GM21786 (cell line): ENCODE data around the gene LCN1.

Experiments
- ATAC-seq: cut with Tn5 transposase; IDR thresholded peaks from one replicate; pipeline ENCODE4 v1.9.1; 2021; ENCODE audit not compliant: unreplicated experiment

Gene LCN1

DNA sequence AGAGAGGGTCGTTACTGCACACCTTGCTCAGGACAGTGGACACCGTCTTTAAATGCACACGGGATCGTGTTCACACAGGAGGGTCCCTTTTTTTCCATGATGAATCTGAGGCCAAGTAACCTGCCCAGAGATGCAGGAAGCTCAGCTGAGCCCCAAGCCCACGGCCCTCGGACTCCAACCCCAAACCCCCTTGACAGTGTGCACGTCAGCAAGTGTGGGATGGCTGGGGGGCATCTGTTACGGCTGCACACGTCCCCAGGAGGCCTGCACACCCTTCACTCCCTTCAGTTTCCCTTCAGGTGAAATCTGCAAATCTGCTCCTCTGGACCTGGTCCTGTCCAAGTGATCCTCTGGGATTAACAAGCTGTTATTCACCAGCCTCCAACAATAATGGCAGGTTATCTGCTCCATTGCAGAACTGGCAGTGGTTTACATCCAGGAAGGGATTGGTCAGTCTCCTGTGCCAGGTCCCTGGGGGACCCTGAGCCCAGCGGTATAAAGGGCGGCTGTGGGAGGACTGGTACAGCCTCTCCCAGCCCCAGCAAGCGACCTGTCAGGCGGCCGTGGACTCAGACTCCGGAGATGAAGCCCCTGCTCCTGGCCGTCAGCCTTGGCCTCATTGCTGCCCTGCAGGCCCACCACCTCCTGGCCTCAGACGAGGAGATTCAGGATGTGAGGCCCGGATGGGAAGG, at the start of gene LCN1:
TSS of gene LCN1 (plus strand) at position 525 of the 692 bp plus-strand sequence. CDS start at position 583, 58 bp downstream.
- ATAC-seq: no peak

DNA sequence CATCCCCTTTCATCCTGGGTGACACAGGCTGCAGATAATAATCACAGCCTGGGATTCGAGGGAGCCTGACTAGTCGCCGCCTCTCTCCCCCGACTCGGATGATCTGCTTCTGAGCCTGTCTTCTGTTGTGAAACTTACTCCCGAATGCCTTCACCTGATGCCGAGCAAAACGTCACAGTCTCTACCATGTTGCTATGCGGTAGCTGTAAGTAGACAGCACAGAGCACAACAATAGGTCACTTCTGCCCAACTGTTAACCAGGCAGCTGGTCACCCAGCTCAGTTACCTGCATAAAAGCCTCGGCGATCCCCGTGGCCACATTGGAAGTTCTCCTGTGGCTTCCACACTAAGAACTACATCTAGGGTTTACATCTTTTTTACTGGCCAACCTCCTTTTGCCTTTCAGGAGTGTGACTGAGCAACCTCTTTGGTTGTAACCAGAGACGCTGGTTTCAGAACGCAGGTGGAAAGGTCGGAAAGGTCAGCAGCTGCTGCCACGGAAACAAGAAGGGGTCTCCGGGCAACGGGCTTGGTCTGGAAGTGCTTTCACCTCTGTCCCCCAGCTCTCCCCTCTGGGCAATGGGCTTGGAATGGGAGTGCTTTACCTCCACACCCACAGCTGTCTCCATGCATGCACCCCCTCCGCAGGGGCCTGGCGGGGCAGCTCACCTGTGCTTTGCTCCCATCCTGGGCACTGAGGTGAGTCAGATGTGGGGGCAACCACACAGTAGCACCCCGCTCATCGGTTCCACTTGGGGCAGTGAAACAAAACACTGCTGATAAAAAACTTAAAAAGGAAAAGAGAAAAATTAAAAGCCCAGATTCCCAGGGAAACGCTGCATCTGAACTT, 49.2 kb upstream of the LCN1 start:
- ATAC-seq: no peak

DNA sequence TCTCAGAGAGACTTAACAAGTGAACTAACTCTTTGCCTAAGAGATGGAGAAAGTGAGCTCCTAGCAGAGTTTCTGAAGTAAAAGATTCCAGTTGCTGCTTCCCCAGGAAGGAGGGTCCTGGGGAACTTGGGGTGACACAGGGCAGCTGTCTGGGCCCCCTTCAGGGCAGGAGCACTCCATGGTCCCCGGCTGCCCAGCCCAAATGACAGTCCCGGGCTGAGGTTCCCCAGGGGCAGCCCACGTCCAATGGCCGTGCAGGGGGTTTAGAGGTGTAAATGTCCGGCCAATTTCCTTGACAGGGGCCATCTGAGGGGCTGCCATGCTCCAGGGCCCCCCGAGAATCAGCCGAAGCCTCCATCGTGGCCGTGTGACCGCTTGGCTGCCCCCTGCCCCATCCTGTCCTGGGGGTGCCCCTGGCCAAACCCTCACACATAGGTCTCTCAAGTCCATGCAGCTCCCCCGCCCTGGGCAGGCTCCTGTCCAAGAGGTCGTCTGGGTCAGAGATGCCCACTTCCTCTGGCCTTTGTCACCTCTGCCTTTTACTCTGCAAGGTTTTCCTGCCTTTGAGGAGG, 47.2 kb upstream of the LCN1 start:
- no peak for ATAC-seq

- ATAC-seq: no peak
Measured at GRCh38 chr9:135474915-135475314, 46.3 kb upstream of the LCN1 start.

DNA sequence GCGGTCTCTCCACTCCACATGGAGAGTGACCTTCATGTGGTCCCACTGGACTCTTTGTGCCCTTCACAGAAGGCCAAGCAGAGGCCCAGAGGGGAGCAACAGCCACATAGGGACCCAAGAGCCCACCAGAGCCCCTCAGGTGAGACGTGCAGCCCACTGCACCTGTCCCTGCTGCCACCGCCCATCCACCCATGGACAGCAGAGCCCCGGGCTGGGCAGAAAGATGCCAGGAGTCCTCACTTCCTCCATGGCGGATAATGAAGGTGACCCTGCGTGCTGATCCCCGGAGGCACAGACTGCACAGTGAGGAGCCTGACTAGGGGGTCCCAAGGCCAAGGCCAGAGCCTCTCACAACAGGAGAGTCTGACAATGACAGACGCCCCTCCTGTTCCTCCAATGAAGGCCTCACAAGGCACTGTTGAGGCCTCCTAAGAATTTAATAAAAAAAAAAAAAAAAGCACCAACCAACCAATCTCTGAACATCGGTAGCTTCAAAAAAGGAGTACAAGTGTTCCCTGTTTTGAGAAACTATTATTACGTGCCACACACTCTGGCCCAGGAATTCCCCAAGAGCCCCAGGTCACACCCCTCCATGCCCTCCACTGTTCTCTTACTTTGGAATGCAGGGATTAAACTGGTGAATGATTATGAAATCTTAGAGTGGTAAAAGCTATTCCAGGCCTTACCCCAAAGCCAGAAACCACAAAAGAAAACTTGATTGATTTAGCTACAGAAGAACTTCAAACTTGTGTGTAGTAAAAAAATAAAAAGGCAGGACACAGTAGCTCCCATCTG, 44.5 kb upstream of the LCN1 start:
- ATAC-seq: no peak

DNA sequence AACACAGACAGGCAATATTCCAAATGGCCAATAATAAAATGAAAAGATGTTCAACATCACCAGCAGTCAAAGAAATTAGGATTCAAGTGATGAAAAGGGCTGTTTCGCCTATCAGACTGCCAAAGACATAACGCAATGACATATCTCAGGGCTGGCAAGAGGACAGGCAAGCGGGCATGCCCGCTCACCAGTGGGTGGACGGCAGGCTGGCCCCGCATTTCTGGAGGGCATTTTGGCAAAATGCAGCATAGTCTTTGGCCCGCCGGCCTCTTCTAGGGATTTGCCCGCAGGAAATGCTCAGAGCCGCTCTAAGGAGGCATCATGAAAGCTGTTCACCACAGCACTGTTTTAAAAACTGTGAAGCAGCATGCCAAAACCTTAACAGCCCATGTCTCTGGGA, 43.0 kb upstream of the LCN1 start:
- ATAC-seq: no peak

- ATAC-seq: no peak
Measured at GRCh38 chr9:135478829-135479468, 42.3 kb upstream of the LCN1 start.

GRCh38 chr9:135479469-135480052, 41.7 kb upstream of the LCN1 start, which contains the start of gene PPP1R26:
TSS of gene PPP1R26 (plus strand) at chr9:135479782. CDS start at chr9:135484511, 4,729 bp downstream.
- no peak for ATAC-seq

GRCh38 chr9:135480071-135480939, 40.9 kb upstream of the LCN1 start:
- no peak for ATAC-seq

GRCh38 chr9:135480940-135481310, 40.3 kb upstream of the LCN1 start:
- ATAC-seq: no peak

- no peak for ATAC-seq
Measured at GRCh38 chr9:135482015-135482754, 39.1 kb upstream of the LCN1 start.

DNA sequence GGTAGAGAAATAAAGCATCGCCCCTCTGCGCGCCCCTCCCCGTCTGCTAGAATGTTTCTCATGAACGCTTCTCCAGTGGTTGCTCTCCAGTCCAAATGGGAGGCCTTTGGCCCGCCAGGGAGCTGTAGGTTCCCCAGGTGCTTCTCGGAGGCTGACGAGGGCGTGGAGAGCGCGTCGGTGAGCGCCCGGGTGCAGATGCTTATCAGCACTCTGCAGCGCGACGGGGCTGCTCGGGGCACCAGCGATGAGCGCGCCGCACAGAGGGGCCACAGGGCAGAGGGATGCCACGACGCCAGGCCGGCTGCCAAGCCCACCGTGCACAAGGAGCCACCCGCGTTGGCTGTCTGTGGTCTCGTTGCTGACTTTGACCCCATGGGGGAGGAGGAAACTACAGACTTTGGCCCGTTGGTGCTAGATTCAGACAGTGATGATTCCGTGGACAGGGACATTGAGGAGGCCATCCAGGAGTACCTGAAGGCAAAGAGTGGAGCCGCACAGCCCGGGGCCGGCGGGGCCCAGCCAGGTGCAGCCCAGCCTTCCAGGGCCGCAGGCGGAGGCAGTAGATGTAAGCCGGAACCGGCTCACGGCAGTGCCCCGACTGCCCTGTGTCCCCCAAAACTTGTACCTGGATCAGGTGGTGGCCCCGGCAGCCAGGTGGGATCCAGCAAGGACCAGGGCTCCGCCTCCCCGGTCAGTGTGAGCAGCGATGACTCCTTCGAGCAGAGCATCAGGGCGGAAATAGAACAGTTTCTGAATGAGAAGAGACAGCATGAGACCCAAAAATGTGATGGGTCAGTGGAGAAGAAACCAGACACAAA, 36.6 kb upstream of the LCN1 start:
- ATAC-seq: no peak

DNA sequence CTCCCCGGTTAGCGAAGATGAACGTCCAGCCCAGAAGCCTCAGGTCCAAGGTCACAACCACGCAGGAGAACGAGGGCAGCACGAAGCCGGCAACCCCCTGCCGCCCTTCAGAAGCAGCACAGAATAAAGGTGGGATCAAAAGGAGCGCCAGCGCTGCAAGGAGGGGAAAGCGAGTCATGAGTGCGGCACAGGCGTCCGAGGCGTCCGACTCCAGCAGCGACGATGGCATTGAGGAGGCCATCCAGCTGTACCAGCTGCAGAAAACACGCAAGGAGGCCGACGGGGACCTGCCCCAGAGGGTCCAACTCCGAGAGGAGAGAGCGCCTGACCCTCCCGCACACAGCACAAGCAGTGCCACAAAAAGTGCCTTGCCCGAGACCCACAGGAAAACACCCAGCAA, 35.9 kb upstream of the LCN1 start:
- no peak for ATAC-seq

DNA sequence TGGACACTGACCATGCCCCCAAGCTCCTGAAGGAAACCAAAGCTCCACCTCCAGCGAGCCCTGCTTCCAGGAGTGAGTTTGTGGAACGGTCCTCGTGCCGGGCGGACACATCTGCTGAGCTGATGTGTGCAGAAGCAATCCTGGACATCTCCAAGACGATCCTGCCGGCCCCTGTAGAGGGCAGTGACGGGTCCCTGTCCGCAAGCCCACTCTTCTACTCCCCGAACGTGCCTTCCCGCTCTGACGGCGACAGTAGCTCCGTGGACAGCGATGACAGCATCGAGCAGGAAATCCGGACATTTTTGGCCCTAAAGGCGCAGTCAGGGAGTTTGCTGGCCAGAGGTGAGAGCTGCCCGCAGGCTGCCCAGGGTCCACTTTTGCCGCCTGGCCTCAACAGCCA, 35.4 kb upstream of the LCN1 start:
- no peak for ATAC-seq

GRCh38 chr9:135486267-135487065, 34.8 kb upstream of the LCN1 start:
- no peak for ATAC-seq

- ATAC-seq: no peak
Measured at GRCh38 chr9:135487281-135488012, 33.8 kb upstream of the LCN1 start.
